ENCODE data around the gene STRIT1.
A peak's percentile ranks its signal among the peaks of the same experiment; 100 is the strongest.

STRIT1 gene

DNA sequence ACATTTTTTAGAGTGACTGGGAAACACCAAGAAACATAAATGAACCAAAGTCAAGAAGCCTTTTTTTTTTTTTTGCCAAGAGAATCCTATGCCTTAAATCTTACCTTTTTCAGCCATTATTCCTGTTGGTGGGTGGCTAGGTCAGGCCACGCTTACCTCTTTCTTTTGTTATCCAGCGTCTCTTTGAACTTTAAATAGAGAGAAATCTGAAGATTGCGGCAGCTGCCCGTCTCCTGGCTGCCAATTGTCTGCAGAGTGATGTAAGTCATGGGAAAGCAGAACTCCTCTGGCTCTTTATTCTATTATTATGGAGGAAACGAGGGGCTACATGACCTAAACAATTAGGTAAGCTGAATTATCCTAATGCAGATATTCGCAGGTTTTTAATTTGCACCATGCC, at the start of gene STRIT1:
TSS of gene STRIT1 (minus strand) at position 168 of the 400 bp plus-strand sequence.
- DNase-seq = no peak

DNA sequence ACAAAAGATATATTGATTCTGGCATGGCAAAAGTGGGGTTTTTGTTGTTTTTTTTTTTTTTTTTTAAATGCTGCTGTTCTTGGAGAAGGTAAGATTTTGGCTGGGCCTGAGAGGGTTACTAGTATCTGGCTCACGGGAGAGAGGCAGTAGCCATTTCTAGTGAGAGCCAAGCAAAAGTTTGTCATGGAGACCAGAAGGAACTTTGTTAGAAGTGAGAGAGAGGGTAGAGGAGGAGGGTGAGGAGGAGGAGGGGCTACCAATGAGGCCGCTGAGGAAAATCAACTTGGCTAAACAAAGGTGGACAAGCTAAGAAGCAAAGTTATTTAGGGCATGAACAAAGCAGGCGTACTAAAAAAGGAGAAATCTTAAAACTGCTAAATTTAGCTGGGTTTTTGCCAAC, 48.9 kb upstream of the STRIT1 start:
- DNase-seq = no peak

DNA sequence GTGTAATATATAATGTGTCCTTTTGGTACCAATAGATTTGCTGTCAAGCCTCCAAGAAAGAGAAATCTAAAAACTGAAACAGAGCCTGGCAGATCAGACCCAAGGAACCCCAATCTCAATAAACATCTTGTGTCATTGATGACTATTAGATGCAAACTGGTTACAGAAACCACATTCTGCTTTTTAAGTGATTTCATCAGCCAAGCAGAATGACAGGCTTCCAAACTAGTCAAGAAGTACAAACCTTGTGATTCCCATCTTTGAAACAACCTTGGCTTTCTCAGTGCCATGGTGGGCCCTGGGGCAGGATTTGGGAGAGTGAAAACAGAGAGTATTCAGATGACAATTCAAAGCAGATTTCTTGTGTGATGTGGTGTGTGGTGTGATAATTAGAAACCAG, 45.6 kb upstream of the STRIT1 start:
- no peak for DNase-seq

DNA sequence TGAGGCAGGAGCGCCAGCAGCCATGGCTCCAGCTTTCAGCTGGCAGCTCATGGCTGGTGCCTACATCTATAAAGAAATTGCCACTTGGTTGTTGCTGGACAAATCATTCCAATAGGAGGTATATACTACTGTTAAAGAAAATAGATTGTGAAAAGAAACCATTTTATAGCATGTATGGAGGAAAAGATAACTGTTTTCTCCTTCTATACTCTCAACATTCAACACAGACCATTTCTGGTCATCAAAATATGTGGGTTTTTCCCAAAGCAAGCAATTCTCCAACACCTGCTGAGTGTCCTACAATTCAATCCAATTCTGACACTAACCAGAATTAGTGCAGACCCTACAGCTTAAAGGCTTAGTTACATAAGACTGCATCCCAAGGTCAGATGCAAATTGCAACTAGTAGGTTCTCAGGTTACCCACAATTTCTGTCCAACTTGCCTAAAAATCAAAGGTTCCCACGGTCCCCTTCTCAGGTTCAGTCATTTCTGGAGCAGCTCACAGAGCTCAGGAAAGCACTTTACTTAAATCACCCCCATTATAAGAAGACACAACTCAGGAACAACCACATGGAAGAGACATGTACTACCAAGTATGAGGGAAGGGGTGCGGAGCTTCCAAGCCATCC, 42.4 kb upstream of the STRIT1 start:
- no peak for DNase-seq

DNA sequence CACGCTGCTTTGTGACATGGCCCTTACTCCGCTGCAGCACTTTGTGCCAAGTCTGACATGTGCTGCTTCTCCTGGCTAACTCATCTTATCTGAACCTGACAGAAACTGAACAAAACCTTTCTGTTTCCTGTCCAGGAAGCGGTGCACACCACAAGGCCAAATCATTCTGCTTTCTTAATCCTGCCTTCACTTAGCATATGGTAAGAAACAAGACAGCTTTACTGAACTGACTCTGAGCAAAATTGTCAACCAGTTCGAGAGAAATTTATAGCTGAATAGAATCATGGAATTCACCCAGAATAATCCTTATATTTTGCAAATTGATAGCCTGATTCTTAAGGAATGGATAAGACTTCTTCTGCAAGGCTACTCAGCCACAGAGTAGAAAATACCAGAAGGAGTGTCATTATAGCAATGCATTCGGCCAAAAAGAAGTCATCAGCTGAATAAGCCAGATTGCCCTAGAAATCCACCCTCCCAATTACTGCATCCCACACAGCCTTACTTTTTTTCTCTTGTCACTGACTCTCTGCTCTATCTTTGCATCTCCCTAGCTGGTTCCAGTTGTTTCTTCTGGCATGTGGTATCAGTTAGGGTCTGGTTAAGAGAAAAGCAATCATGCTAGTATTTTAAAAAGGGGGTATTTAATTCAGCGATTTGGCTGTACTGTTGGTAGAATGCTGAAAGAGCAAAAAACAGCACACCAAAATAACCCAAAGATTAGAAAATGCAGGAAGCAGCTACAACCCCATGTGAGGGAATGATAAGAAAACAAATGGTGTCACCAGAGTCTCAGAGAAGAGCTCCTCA, 41.6 kb upstream of the STRIT1 start:
- no peak for DNase-seq

DNA sequence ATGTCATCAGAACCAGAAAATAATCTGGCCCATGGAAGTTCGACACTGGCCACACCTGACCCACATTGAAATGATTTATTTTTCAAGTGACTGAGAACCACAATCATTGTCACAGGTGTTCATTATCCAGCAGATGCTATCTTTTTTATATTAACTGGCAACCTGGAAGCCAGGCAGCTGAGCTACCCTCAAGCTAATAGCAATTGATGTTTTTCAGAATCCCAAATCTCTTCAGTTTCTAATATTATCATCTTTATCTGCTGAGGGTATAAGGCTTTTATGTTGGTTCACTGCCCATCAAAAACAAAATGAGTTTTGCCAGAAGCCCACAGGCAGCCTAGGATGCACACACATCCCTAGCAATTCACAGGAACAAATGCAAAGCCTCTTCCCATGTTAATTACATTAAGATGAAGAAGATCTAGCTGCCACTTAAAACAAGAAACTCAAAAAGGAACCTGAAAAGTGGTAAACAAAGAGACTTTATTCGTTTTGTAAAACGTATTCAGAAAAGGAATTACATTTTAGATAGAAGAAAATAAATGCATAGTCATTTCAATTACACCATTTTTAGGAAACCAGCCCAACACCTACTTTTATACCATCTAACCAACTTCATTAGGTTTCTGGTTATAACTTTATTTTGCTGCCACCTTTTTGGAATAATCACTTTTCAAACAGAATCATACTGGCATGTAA, 40.9 kb upstream of the STRIT1 start:
- no peak for DNase-seq

DNA sequence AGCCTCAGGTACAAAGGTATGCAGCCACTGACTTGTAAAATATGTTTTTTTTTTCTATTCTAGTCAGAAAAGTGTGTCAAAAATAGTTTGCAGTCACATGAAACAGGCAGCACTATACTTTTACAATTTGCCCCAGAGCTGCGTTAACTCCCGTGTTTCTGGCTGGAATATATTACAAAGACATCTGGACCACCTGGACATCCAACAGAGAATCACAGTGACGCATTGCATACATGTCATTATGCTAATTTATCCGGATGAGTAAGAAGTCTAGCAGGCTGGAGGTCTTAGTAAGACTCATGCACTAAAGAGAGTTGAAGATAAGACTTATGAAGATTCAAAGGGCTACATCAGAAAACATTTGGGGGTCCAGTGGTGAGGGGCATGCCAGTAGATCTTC, 39.2 kb upstream of the STRIT1 start:
- peak; percentile 6 for DNase-seq

DNA sequence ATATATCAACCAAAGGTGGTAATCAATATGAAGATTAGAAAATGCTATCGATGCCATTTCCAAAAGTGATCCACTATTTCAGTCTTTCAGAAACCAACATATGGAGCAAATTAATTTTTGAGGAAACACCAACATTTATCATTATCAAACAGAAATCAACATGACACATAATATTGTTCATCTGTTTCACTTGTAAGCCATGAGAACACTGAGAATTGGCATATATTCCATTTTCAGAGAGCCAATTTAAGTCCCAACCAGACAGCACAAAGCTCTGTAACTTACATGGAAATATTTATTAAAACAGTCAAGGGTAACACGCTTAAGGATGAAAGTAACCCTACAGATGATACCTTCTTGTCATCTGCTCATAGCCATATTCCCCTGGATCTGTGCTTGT, 37.6 kb upstream of the STRIT1 start:
- DNase-seq = no peak

DNA sequence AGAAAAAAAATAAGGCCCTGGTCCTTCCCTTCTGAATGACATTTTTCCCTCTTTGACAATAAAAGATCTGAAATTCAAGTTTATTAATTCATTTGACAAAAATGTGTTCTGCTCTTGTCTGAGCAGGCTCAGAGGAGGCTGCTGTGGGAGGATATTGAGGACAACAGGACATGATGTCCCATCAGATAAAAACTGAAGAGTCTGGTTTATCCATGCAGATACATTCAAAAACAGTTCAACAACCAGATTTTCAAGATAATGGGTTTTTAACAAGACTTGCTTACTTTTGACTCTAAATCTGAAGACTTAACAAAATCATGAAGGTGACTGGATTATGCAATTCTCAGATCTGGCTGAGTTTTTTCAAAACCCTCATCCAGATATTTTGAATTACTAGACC, 36.9 kb upstream of the STRIT1 start:
- no peak for DNase-seq

DNA sequence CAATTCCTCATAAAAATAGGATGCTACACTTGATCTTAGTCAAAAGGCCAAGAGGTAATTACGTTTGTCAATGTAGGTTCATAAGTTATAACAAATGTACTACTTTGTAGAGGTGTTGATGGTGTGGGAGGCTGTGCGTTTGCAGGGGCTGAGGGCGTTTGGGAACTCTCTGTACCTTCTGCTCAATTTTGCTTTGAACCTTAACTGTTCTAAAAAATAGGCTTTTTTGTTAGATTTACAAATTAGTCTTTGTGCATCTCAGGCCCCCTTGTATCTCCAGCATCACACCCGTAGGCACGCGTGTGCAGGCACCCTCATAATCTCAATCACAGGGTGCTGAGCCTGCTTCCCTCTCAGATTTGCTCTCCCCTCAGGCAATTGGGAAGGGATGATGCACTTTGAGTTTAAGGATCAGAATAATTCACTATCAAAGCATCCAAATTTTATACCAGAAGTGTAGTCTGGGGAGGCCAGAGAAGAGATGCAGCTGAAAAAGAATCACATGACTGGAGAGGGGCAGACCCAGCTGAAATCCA, 36.1 kb upstream of the STRIT1 start:
- DNase-seq = no peak

DNA sequence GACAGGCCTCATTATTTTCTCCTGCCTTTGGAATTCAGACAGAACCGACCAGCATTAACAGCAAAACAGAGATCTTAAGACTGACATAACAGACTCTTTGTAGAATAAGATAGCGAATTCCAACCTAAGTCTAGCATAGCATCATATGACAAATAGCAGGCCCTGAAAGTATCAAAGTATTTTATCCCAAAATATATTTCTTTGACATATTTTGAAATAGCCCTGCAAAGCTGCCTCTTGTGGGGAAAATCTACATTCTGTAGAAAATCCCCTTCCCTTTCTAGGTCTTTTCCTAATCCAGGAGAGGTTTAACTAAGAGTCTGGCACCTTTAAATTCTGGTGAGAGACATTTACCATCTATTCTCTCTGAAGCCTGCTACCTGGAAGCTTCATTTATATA, 34.4 kb upstream of the STRIT1 start:
- DNase-seq = no peak

DNA sequence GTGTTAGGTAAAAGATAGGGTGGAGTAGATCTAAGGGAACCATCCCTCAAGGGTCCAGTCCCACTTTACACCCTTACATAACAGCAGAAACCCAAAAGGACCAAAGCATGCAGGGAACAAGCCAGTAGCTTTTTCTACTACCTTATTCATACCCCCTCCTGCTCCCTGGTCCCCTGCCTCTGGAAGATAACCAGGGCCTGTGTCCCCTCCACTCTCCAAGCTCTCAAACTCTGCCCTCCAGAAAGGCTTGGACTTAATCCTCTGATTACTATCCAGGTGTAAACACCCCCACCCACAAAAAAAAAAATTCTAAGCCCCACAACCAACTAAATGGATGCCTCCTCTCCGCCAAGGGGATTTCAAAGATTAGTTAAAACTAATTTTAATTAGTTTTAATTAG, 33.9 kb upstream of the STRIT1 start:
- no peak for DNase-seq

DNA sequence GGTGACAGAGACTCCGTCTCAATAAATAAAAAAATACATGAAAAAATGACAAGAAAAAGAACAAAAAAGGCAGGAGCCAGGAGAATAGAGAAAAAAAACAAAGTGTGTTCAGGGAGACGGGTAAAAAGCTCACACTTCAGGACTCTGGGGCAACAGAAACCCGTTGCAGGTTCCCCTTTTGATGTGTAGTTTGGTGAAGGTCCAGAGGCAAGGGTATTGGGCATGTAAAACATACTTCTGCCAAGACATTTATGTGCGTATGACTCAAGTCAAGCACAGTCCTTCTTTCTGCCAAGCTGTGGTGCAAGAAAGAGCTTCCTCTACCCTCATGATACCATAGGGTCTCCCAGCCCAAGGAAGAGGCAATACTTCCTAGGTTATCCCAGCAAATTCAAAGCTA, 33.4 kb upstream of the STRIT1 start:
- no peak for DNase-seq

DNA sequence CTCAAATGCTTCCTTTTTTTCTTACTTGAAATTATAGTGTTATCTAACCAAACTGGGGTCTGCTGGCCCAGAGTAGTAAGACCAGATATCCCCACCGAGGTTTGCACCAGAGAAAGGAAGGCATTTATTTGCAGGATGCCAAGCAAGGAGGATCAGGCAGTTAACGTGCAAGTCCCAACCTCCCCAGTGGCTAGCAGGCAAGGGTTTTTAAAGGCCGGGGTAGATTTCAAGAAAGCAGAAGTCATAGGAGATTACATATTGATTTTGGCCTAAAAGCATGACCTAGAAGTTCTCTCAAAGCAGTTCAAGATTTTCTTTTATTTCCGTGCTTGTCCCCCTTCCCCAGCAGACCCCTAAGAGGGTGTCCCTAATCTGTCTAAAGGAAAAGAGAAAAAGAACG, 32.8 kb upstream of the STRIT1 start:
- no peak for DNase-seq

DNA sequence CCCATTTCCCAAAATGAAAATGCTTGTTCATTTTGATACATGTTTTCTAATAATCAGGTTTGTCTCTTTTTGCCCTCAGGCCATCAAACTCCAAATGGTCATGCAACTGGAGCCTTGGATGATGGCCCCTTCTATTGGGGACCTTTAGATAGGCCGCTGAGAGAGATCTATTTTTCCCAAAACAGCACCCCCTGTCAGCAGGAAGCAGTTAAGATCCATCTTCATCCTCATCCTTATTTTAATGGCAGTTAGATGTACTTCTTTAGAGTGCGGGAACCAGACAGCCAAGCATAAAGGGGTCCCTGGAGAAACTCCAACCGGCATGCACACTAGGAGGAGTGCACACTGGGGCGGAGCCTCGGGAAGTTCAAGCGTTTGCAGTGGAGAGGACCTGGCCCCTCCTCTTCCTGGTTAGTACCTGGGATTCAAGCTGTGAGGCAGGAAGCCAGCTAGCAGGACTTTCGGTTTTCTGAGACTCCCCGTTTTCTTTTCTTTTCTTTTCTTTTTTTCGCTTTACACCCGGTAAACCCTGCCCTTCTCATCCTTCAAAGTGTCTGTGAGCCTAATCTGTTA, 31.9 kb upstream of the STRIT1 start:
- DNase-seq = no peak

DNA sequence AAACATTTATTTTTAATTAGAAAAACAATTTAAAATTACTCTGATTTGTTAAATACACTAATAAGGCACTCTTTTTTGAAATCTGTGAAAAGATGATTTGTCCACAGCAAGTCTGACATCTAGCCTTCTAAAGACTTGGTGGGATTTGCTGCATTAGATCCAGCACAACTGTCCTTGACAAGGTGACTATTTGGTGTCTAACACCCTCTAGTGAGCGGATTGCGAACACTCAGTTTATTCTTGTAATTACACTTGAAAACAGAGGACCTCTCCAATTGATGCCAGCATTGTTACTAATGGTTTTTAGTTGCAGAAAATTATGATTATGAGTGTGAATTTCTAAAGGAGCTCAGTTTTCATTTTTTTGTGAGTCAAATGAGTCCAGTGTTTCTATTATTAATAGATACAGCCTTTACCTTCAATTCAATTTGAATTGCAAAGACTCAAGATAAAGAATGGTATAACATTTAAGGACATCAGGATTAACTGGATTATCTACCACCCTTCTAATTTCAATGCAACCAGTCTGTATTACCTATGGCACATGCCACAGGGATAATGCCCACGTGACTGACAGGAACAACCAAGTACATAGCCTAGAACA, 29.7 kb upstream of the STRIT1 start:
- peak; percentile 25 for DNase-seq

DNA sequence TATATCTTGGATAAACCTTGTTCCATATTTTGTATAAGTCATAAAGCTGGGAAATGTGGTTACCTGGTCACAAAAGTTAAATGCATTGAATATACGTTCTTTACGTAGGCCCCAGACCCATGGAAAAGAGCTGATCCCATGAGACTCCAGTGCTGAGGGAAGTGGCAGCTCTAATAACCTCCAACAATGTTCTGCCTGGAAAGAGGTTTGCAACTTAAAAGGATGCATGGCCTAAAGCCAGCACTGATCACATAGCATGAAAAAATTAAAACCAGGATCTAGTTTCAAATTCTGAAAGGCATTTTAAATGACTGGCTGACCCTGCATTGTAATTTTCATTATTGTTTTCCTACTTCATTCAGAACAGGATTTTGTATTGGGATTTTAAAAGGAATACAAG, 27.9 kb upstream of the STRIT1 start:
- DNase-seq = no peak

DNA sequence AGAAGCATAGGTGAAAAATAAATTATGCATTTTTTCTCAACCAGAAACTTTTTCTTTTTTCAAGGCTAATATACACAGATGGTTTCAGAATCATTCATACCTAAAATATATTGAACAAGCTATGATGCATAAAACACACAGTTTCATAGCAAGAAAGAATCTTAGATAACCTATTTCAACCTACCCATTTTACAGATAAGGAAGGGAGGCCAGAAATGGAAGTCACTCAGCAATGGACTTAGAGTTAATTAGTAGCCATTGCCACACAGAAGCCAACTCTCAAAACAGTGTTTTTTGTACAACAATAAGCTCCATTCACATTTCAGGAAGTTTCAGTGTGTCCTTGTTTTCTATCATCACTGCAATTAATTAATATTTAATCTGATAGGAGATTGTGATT, 27.5 kb upstream of the STRIT1 start:
- DNase-seq = no peak

DNA sequence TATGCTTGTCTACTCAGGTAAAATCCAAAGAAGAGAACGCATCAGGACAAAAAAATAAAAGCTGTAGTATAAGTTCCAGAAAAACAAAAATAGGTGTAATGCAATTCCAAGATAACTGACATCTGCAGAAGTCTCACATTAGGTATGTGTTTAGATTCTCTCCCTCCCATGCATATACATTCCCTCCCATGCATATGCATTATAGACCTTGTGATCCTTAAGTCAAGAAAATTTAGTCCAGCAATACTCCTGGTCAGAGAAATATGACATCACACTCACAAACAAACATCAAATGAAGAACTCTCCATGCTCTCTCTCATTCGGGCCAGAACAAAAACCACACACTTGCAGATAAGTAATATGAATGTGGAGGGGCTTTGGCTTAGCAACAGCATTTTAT, 25.3 kb upstream of the STRIT1 start:
- no peak for DNase-seq

DNA sequence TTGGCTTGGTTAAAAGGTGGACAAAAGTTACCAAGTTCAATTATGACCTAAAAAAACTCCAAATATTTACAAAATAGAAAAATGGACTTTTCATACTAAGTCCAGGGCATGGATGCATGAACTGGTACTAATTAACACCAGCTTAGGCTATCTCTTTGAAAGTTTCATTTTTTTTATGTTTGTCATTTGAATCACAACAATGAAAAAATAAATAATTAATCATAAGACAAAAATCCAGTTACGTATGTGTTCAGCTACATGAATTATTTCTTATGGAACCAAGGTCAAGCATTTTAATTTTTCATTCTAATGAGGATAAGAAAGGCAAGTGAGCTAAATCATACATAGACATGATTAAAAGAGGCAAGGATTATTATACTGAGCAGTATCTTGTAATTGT, 23.7 kb upstream of the STRIT1 start:
- no peak for DNase-seq

DNA sequence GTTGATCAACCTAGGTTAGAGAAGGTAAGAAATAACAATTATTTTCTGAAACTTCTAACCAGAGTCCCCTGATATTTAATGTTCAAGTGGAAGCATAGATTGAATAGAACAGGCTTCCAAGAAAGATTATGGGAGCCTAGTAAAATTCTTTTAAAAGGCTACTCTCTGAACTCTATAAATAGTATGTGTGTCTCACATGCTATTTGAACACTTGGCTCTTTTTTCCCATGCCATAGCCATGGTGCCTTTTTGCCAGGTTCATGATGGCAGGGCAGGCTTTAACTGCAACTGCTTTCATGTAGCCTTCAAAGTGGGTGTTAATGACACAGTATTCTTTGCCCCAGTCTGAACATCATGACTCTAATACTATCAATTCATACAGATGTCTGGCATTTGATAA, 22.9 kb upstream of the STRIT1 start:
- no peak for DNase-seq

DNA sequence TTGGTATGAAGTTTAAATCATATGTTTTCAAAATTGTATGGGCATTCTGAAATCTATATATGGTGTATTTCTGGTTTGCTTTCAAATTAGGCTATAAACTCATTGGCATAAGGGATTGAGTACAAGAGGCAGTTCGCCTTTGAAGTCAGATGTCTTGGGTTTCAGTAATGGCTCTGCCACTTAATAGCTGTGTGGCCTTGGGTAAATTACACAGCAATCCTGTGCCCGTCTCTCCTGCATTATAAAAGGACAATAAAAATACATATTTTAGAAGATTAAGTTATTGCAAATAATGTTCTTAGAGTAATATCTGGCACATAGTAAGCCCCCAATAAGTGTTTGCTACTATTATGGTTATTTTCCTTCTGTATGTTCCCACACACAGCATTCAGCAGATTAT, 20.4 kb upstream of the STRIT1 start:
- no peak for DNase-seq

DNA sequence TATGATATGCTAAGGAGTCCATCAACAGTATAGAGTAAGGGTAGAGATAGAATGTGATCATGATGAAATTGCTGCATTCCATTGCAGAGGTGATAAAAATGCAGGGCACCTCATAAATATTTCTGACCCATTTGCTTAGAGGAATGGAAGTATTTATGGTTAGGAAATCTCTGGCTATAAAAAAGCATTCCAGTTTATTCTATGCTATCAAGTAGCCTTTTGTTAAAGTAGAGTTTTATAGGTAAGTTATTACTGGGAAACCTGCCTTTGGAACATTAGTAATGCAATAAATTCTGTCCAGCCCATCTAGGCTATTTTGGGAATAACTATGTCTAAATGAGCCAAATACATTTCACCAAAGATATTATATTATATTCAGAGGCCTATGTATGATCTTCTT, 19.8 kb upstream of the STRIT1 start:
- DNase-seq = no peak
